ENCODE measurements around the gene BCR. TPM values are rescaled to one million over a fixed set of nuclear protein-coding genes. Genes with fewer than 3 reads are reported as not detected.

BCR gene
- total and polyA plus RNA-seq, 2 of the 8 experiments (the other 6 are each of a cell fraction or from before 2014, with no cell fraction given), result 66.7 to 130 TPM

GRCh38 chr22:23240639-23241389, 60.5 kb downstream of the BCR start (continued):
- TF ChIP-seq RBBP5 (IDR thresholded peaks at IDR 0.05; ENCODE audit: borderline replicate concordance, low read depth, low read length) (no peak), SIN3A (conservative IDR thresholded peaks at IDR 0.05 in 1 of 2, IDR thresholded peaks at IDR 0.05 in 1 of 2; ENCODE audit: low read depth in 1 of 2, low read length in 2 of 2) (0 out of 4 replicates have a peak, but pooled peaks of 1 of the 2 experiments have one; percentile 47), TCF12 (IDR thresholded peaks at IDR 0.05; ENCODE audit: low read depth, low read length) (no peak), CBX8 (IDR thresholded peaks at IDR 0.05; ENCODE audit: borderline replicate concordance, low read depth, low read length) (no peak), EZH2 (IDR thresholded peaks at IDR 0.05; ENCODE audit: low read depth, low read length, severe bottlenecking) (no peak), GABPA (IDR thresholded peaks at IDR 0.05; ENCODE audit: borderline replicate concordance, insufficient read depth, low read length) (0 out of 2 replicates have a peak, but pooled peaks have one; percentile 29), MAX (IDR thresholded peaks at IDR 0.05) (no peak), TAF1 (IDR thresholded peaks at IDR 0.05; ENCODE audit: low read depth, low read length) (0 out of 2 replicates have a peak, but pooled peaks have one; percentile 28), POLR2A (IDR thresholded peaks at IDR 0.05; ENCODE audit: control extremely low read depth in 1 of 2, low read depth in 2 of 2, low read length in 2 of 2) (0 out of 3 replicates have a peak, but pooled peaks of 1 of the 2 experiments have one; percentile 23), RNF2 (IDR thresholded peaks at IDR 0.05; ENCODE audit: borderline replicate concordance, low read depth, low read length, missing control alignments, poor library complexity, severe bottlenecking) (no peak)
- TF ChIP-seq, protein P1, sequence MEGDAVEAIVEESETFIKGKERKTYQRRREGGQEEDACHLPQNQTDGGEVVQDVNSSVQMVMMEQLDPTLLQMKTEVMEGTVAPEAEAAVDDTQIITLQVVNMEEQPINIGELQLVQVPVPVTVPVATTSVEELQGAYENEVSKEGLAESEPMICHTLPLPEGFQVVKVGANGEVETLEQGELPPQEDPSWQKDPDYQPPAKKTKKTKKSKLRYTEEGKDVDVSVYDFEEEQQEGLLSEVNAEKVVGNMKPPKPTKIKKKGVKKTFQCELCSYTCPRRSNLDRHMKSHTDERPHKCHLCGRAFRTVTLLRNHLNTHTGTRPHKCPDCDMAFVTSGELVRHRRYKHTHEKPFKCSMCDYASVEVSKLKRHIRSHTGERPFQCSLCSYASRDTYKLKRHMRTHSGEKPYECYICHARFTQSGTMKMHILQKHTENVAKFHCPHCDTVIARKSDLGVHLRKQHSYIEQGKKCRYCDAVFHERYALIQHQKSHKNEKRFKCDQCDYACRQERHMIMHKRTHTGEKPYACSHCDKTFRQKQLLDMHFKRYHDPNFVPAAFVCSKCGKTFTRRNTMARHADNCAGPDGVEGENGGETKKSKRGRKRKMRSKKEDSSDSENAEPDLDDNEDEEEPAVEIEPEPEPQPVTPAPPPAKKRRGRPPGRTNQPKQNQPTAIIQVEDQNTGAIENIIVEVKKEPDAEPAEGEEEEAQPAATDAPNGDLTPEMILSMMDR (IDR thresholded peaks at IDR 0.05; ENCODE audit: control extremely low read depth in 1 of 3, insufficient read depth in 1 of 3, low read depth in 1 of 3, low read length in 3 of 3), result peak; percentile 56 to 74 (median 72)

All from H1 (cell line).